Measurements from ENCODE around the gene GRB7. TPM values are rescaled to one million over a fixed set of nuclear protein-coding genes. Genes with fewer than 3 reads are reported as not detected.
"Not testable (repeated sequence)": the region's sequence is repeated elsewhere in the genome, so short reads cannot be mapped to it uniquely, and the experiment has no call there.

GRB7 gene
- total RNA-seq, 1 donor from 2014 or later: 1.6 TPM

DNA sequence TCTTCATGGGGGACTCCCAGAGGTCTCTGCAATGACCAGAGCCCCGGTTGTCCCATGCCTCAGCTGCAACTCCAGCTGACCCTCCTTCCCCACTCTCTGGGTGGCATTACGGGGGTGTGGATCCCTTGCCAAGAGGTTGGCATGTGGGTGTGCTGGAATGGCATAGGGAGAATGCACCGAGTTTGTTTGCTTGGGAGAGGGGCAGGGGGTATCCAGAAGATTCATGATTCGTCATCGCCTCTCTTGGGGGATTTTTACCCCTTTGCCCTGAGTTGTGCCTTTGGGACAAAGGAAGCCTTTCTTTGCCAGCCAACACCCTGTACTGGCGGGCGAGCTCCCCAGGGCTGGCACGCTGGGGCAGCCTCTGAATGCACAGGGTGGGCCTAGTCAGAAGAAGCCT, 31.4 kb upstream of the GRB7 start:
- intact Hi-C loops (cut with DNase I): loop anchor here (5.0 kb wide), 1 partner anchor 271 kb away; no protein-coding TSS in a partner anchor
- ATAC-seq (peak; percentile 18), DNase-seq (ENCODE audit: low spot score) (no peak)

DNA sequence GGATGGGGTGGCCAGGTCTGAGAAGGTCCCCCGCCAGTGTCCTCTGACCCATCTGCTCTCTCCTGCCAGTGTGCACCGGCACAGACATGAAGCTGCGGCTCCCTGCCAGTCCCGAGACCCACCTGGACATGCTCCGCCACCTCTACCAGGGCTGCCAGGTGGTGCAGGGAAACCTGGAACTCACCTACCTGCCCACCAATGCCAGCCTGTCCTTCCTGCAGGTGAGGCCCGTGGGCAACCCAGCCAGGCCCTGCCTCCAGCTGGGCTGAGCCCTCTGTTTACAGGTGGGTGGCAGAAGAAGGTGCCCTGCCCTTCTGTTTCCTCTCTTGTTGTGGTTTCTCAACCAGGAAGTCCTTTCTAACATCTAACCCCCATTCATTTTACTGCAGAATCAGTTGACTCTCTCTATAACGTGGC, 30.8 kb upstream of the GRB7 start:
- intact Hi-C loops (cut with DNase I): loop anchor here (5.0 kb wide), 1 partner anchor 270 kb away; no protein-coding TSS in a partner anchor
- DNase-seq (ENCODE audit: low spot score): no peak
- no peak for ATAC-seq

DNA sequence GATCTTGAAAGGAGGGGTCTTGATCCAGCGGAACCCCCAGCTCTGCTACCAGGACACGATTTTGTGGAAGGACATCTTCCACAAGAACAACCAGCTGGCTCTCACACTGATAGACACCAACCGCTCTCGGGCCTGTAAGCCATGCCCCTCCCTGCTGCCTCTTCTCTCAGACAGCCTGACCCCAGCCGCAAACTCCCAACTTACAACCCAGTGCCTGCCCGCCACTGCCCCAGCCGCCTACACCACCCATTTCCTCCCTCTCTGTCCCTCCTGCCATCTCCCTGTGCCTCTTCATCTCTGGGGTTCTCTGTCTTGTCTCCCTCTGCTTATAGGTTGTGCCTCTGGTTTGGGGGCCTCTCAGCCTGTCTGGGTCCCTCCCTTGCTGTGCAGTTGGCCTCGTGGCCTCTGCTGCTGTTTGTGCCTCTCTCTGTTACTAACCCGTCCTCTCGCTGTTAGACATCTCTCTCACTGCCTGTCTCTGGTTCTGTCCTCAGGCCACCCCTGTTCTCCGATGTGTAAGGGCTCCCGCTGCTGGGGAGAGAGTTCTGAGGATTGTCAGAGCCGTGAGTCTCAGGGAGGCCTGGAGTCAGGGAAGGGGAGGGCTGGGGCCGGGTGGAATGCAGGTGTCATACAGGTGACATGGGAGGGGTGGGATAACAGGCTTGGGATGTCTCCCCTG, 28.3 kb upstream of the GRB7 start:
- ATAC-seq (no peak), DNase-seq (ENCODE audit: low spot score) (no peak)
- intact Hi-C loops (cut with DNase I): loop anchor here (5.0 kb wide), 1 partner anchor 268 kb away; no protein-coding TSS in a partner anchor

DNA sequence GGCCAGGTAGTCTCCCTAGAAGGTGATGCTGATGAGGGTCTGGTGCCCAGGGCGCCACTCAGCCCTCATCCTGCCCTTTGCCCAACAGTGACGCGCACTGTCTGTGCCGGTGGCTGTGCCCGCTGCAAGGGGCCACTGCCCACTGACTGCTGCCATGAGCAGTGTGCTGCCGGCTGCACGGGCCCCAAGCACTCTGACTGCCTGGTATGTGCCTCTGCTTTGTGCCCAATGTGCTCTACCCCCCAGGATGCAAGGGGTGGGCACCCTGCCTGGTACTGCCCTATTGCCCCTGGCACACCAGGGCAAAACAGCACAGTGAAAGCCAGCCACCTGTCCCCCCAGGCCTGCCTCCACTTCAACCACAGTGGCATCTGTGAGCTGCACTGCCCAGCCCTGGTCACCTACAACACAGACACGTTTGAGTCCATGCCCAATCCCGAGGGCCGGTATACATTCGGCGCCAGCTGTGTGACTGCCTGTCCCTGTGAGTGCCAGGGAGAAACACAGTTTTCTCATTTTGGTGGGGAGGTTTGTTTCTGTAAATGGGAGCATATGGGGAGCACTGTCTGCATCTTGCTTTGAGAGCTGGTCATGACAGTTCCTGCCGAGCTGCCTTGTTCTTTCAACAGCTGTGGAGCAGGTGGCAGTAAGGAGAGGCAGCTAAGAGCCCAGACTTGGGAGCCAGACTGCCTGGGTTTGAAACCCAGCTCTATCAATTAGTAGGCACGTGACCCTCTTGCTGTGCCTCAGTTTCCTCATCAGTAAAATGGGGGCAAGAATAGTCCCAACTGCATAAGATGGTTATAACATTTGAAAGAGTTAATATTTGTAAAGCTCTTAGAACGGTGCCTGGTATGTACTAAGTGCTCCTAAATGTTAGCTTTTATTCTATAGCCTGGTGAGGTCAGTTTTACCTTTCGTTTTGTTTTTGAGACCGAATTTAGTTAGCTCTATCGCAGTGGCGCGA, 27.5 kb upstream of the GRB7 start:
- ATAC-seq (no peak), DNase-seq (ENCODE audit: low spot score) (no peak)
- intact Hi-C loops (cut with DNase I): loop anchor here (5.0 kb wide), 1 partner anchor 267 kb away; no protein-coding TSS in a partner anchor

DNA sequence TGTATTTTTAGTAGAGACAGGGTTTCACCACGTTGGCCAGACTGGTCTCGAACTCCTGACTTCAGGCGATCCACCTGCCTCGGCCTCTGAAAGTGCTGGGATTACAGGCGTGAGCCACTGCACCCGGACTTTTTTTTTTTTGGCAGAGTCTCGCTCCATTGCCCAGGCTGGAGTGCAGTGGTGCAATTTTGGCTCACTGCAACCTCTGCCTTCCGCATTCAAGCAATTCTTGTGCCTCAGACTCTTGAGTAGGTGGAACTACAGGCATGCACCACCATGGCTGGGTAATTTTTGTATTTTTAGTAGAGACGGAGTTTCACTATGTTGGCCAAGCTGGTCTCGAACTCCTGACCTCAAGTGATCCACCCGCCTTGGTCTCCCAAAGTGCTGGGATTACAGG, 26.7 kb upstream of the GRB7 start:
- DNase-seq (ENCODE audit: low spot score); ATAC-seq: not testable (repeated sequence)

DNA sequence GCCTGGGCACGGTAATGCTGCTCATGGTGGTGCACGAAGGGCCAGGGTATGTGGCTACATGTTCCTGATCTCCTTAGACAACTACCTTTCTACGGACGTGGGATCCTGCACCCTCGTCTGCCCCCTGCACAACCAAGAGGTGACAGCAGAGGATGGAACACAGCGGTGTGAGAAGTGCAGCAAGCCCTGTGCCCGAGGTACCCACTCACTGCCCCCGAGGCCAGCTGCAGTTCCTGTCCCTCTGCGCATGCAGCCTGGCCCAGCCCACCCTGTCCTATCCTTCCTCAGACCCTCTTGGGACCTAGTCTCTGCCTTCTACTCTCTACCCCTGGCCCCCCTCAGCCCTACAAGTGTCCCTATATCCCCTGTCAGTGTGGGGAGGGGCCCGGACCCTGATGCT, 25.9 kb upstream of the GRB7 start:
- intact Hi-C loops (cut with DNase I): no loop called here
- no peak for DNase-seq (ENCODE audit: low spot score)
- no peak for ATAC-seq

More for the DNA sequence above, 26.7 kb upstream of the GRB7 start:
- intact Hi-C loops (cut with DNase I): not testable (repeated sequence)

DNA sequence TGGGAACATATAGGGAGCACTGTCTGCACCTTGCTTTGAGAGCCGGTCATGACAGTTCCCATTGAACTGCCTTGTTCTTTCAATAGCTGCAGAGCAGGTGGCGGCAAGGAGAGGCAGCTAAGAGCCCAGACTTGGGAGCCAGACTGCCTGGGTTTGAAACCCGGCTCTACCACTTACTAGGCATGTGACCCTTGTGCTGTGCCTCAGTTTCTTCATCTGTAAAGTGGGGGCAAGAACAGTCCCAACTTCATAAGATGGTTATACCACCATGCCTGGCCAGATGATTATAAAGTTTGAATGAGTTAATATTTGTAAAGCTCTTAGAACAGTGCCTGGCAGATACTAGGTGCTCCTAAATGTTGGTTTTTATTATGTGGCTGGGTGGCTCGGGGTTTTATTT, 23.5 kb upstream of the GRB7 start:
- no peak for ATAC-seq
- no peak for DNase-seq (ENCODE audit: low spot score)
- intact Hi-C loops (cut with DNase I): no loop called here

DNA sequence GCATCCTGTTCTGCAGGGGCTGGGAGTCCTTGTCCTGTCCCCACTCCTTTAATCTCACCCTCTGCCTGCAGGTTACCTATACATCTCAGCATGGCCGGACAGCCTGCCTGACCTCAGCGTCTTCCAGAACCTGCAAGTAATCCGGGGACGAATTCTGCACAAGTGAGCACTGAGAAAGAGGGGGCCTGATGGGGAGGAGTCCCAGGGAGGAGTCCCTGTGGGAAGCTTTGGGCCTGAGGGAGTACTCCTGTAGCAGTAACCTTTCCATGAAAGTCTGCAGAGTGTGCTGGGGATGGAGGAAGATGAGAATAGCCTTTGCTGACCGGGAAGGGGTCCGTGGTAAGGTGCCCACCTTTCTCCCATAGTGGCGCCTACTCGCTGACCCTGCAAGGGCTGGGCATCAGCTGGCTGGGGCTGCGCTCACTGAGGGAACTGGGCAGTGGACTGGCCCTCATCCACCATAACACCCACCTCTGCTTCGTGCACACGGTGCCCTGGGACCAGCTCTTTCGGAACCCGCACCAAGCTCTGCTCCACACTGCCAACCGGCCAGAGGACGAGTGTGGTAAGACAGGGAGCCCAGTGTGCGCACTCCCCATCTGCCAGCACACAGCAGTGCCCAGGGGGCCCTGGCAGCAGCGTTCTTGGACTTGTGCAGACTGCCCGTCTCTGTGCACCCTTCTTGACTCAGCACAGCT, 22.2 kb upstream of the GRB7 start:
- intact Hi-C loops (cut with DNase I): no loop called here
- DNase-seq (ENCODE audit: low spot score) (no peak), ATAC-seq (peak; percentile 7)

DNA sequence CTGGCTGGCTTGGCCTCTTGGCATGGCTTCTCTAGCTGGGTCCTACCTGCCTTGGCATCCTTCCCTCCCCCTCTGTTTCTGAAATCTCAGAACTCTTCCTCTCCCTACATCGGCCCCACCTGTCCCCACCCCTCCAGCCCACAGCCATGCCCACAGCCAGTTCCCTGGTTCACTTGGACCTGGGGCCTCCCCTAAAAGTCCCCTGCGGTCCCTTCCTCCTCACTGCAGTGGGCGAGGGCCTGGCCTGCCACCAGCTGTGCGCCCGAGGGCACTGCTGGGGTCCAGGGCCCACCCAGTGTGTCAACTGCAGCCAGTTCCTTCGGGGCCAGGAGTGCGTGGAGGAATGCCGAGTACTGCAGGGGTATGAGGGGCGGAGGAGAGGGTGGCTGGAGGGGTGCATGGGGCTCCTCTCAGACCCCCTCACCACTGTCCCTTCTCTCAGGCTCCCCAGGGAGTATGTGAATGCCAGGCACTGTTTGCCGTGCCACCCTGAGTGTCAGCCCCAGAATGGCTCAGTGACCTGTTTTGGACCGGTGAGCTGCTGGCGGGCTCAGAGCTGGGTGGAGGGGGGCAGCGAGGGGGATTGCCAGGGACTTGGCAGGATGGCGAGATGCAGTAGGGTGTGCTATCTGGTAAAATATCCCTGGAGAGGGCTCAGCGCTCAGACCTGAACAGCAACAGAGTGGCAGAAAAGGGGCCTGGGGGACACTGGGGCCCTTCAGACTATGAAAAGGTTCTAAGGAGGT, 21.5 kb upstream of the GRB7 start:
- intact Hi-C loops (cut with DNase I): no loop called here
- DNase-seq (ENCODE audit: low spot score) (no peak), ATAC-seq (peak; percentile 11)

DNA sequence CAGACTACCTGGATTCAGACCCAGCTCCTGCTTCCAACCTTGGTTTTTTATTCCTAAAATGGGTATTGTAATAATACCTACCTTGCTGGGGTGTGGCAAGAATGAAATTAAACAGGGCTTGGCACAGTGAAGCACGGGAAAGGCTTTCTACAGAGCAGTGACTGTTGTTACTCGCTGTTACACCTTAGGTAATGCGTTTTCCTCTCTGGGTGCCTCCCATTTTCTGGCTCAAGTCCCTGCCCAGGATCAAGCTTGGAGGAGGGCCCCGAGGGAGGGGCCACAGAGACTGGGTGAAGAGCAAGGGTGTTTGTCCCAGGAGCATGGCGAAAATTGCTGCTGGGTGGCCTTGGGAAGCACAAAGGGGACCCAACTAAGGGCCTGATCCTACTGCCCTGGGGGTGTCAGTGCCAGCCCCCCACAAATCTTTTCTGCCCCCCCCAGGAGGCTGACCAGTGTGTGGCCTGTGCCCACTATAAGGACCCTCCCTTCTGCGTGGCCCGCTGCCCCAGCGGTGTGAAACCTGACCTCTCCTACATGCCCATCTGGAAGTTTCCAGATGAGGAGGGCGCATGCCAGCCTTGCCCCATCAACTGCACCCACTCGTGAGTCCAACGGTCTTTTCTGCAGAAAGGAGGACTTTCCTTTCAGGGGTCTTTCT, 20.7 kb upstream of the GRB7 start:
- DNase-seq (ENCODE audit: low spot score) (peak; percentile 51), ATAC-seq (no peak)
- intact Hi-C loops (cut with DNase I): no loop called here

DNA sequence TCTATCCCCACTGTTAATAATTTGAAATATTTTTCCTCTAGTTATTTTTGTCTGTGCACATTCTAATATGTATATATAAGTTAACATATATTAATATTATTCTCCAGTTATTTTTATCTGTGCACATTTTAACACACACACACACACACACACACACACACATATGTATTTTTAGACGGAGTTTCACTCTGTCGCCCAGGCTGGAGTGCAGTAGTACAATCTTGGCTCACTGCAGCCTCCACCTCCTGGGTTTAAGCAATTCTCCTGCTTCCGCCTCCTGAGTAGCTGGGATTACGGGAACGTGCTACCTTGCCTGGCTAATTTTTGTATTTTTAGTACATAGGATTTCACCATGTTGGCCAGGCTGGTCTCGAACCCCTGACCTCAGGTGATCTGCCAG, 20.1 kb upstream of the GRB7 start:
- intact Hi-C loops (cut with DNase I): no loop called here
- DNase-seq (ENCODE audit: low spot score) (no peak), ATAC-seq (no peak)

DNA sequence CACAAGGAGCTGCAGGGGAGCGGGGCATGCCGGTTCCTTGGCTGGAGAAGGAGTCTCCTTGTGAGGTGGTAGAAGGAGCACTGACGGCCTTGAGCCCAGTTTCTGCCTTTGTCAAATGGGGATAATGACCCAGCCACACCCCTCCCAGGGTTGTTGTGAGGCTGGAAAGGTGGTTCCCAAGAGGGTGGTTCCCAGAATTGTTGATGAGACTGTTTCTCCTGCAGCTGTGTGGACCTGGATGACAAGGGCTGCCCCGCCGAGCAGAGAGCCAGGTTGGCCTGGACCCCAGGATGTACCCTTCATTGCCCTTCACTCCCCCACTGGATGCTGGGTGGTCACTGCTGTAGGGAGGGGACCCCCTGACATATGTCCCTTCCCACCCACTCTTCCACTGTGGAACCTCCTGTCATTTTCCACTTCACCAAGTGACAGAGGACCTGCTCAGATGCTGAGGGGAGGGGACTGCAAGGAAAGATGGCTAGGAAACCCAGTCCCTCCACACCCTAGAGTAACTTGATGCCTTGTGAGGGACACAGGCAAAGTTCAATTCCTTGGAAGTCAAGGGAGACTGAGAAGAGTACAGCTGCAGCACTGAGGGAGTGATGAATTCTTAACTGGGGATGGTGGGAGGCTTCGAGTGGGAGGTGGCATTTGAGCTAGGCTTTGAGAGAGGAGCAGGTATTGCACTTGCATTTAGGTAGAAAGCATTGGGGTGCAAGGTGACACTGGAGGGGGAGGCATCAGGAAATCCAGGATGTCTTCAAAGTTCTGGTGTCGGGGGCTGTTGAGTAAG, 18.0 kb upstream of the GRB7 start:
- no peak for DNase-seq (ENCODE audit: low spot score)
- no peak for ATAC-seq
- intact Hi-C loops (cut with DNase I): no loop called here

DNA sequence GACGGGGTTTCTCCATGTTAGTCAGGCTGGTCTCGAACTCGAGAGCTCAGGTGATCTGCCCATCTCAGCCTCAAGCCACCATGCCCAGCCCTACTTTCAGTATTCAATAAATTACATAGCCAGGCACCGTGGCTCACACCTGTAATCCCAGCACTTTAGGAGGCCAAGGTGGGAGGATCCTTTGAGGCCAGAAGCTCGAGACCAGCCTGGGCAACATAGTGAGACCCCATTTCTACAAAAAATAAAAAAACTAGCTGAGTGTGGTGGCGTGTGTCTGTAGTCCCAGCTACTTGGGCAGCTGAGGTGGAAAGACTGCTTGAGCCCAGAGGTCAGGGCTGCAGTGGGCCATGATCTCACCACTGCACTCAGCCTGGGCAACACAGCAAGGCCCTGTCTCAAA, 15.6 kb upstream of the GRB7 start:
- intact Hi-C loops (cut with DNase I): no loop called here
- DNase-seq (ENCODE audit: low spot score): no peak
- no peak for ATAC-seq

DNA sequence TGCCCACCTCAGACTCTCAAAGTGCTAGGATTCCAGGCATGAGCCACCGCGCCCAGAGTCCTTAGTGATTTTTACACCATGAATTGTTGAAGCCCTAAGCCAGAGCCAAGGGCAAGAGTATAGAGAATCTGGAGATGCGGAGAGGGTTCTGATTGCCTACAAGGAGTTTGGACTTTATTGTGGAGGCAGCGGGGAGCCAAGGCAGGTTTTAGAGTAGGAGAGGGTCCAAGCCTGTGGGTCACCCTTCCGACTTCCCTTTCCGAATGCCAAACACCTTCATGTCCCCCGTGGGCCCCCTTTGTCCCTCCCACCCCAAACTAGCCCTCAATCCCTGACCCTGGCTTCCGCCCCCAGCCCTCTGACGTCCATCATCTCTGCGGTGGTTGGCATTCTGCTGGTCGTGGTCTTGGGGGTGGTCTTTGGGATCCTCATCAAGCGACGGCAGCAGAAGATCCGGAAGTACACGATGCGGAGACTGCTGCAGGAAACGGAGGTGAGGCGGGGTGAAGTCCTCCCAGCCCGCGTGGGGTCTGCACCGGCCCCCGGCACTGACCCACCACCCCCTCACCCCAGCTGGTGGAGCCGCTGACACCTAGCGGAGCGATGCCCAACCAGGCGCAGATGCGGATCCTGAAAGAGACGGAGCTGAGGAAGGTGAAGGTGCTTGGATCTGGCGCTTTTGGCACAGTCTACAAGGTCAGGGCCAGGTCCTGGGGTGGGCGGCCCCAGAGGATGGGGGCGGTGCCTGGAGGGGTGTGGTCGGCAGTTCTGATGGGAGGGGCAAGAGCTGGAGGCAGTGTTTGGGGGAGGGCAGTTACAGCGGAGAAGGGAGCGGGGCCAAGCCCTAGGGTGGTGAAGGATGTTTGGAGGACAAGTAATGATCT, 14.5 kb upstream of the GRB7 start:
- intact Hi-C loops (cut with DNase I): no loop called here
- DNase-seq (ENCODE audit: low spot score) (no peak), ATAC-seq (peak; percentile 35)

DNA sequence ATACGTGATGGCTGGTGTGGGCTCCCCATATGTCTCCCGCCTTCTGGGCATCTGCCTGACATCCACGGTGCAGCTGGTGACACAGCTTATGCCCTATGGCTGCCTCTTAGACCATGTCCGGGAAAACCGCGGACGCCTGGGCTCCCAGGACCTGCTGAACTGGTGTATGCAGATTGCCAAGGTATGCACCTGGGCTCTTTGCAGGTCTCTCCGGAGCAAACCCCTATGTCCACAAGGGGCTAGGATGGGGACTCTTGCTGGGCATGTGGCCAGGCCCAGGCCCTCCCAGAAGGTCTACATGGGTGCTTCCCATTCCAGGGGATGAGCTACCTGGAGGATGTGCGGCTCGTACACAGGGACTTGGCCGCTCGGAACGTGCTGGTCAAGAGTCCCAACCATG, 13.0 kb upstream of the GRB7 start:
- no peak for ATAC-seq
- intact Hi-C loops (cut with DNase I): no loop called here
- DNase-seq (ENCODE audit: low spot score): no peak

DNA sequence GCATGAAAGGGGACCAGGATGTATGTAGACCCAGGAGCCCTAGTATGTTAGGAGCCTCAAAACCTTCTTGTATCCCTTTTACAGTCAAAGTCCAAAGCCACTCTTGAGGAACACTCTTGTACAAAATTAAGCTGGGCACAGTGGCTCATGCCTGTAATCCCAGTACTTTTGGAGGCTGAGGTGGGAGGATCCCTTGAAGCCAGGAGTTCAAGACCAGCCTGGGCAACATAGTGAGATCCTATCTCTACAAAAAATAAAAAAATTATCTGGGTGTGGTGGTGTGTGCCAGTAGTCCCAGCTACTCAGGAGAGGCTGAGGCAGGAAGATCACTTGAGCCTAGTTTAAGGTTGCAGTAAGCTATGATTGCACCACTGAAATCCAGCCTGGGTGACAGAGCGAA, 11.8 kb upstream of the GRB7 start:
- intact Hi-C loops (cut with DNase I); ATAC-seq; DNase-seq (ENCODE audit: low spot score): not testable (repeated sequence)

DNA sequence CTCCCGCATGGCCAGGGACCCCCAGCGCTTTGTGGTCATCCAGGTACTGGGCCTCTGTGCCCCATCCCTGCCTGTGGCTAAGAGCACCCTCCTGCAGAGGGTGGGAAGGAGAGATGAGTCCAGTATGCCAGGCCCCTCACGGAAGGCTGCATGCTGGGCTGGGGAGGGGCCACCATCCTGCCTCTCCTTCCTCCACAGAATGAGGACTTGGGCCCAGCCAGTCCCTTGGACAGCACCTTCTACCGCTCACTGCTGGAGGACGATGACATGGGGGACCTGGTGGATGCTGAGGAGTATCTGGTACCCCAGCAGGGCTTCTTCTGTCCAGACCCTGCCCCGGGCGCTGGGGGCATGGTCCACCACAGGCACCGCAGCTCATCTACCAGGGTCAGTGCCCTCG, 11.1 kb upstream of the GRB7 start:
- no peak for ATAC-seq
- intact Hi-C loops (cut with DNase I): no loop called here
- DNase-seq (ENCODE audit: low spot score): no peak
